Activated CD8-positive, alpha-beta memory T cell treated with anti-CD3 and anti-CD28 coated beads for 36 hours (primary cell): Measurements from ENCODE around the gene CD6. TPM values are rescaled to one million over a fixed set of nuclear protein-coding genes. Genes with fewer than 3 reads are reported as not detected.

Experiments
- CTCF ChIA-PET: fragments of 350-600 bp; sonication (Branson Sonifier 250); formaldehyde crosslinking; loops from one replicate; lab custom pipeline; 2021; ENCODE audit warnings: antibody characterized with exemption; lab: Charles Lee
- POLR2A ChIA-PET: fragments of 350-600 bp; sonication (Branson Sonifier 250); formaldehyde crosslinking; loops from one replicate; lab custom pipeline; 2021; ENCODE audit warnings: antibody characterized with exemption; lab: Charles Lee
- total RNA-seq, 2 experiments: library from RNA; stranded (reverse); gene quantifications; one replicate each; pipeline ENCODE4 v1.2.3, GENCODE V29; 2021

CD6 gene
- total RNA-seq, 2 experiments from 2014 or later: 209 to 212 TPM

- POLR2A ChIA-PET: interaction anchor here (2.9 kb wide), 1 partner anchor 12 kb away, joined by 13 read pairs; no protein-coding TSS in a partner anchor
- CTCF ChIA-PET: interaction anchor here (2.8 to 4.4 kb wide), 2 partner anchors 10 to 18 kb away, joined by 12 to 25 read pairs; partner anchors contain the start of gene CD6
Observed at GRCh38 chr11:60989093-60989650, 17.7 kb downstream of the CD6 start.

- ChIA-PET POLR2A (interaction anchor here (1.3 to 2.5 kb wide), 2 partner anchors 12 to 14 kb away, joined by 3 to 11 read pairs; no protein-coding TSS in a partner anchor), CTCF (interaction anchor here (0.8 to 0.9 kb wide), 2 partner anchors 9 to 20 kb away, joined by 3 to 7 read pairs; partner anchors contain the start of gene CD6)
Observed at GRCh38 chr11:60991457-60991856, 20.0 kb downstream of the CD6 start.

GRCh38 chr11:60992842-60993409 is 21.4 kb downstream of the CD6 start:
- ChIA-PET POLR2A (interaction anchor here (0.9 to 2.5 kb wide), 6 partner anchors 7 to 118 kb away, joined by 3 to 21 read pairs (median 4); no protein-coding TSS in a partner anchor), CTCF (interaction anchor here (0.9 to 1.3 kb wide), 2 partner anchors 20 to 22 kb away, joined by 3 read pairs; partner anchors contain the start of gene CD6)

- CTCF ChIA-PET: interaction anchor here (1.1 to 1.3 kb wide), 3 partner anchors 15 to 61 kb away, joined by 3 to 4 read pairs (median 4); no protein-coding TSS in a partner anchor
- POLR2A ChIA-PET: interaction anchor here (0.6 to 2.5 kb wide), 8 partner anchors 8 to 67 kb away, joined by 3 to 21 read pairs (median 5); partner anchors contain the start of gene CD6
Observed at GRCh38 chr11:60993615-60994014, 22.1 kb downstream of the CD6 start.

GRCh38 chr11:60994541-60995080 is 23.1 kb downstream of the CD6 start:
- POLR2A ChIA-PET: interaction anchor here (0.6 to 2.5 kb wide), 12 partner anchors 9 to 145 kb away, joined by 3 to 21 read pairs (median 4); partner anchors contain the start of genes CD6 and TMEM109

GRCh38 chr11:60995798-60996197 is 24.3 kb downstream of the CD6 start:
- POLR2A ChIA-PET: interaction anchor here (2.5 kb wide), 1 partner anchor 10 kb away, joined by 21 read pairs; no protein-coding TSS in a partner anchor
- CTCF ChIA-PET: interaction anchor here (1.5 kb wide), 1 partner anchor 80 kb away, joined by 7 read pairs; no protein-coding TSS in a partner anchor

More at GRCh38 chr11:60994541-60995080, 23.1 kb downstream of the CD6 start:
- CTCF ChIA-PET: interaction anchor here (0.9 to 1.5 kb wide), 8 partner anchors 12 to 79 kb away, joined by 3 to 7 read pairs (median 4); no protein-coding TSS in a partner anchor

- ChIA-PET CTCF (interaction anchor here (1.6 kb wide), 1 partner anchor 10 kb away, joined by 3 read pairs; no protein-coding TSS in a partner anchor), POLR2A (no interaction called here)
Observed at GRCh38 chr11:60996381-60997138, 25.1 kb downstream of the CD6 start.

GRCh38 chr11:61000426-61000825 is 28.9 kb downstream of the CD6 start:
- POLR2A ChIA-PET: interaction anchor here (2.0 kb wide), 1 partner anchor 13 kb away, joined by 7 read pairs; no protein-coding TSS in a partner anchor
- CTCF ChIA-PET: no interaction called here

- CTCF ChIA-PET: no interaction called here
- POLR2A ChIA-PET: interaction anchor here (0.5 kb wide), 1 partner anchor 30 kb away, joined by 3 read pairs; the partner anchor contains the start of gene CD6
Observed at GRCh38 chr11:61001931-61002330, 30.5 kb downstream of the CD6 start.

GRCh38 chr11:61002598-61002997 is 31.1 kb downstream of the CD6 start:
- CTCF ChIA-PET: no interaction called here
- POLR2A ChIA-PET: no interaction called here

- CTCF ChIA-PET: interaction anchor here (1.0 kb wide), 1 partner anchor 40 kb away, joined by 3 read pairs; no protein-coding TSS in a partner anchor
Observed at GRCh38 chr11:61004180-61004611, 32.7 kb downstream of the CD6 start.

GRCh38 chr11:61004761-61005181 is 33.3 kb downstream of the CD6 start:
- CTCF ChIA-PET: interaction anchor here (1.0 kb wide), 1 partner anchor 40 kb away, joined by 3 read pairs; no protein-coding TSS in a partner anchor

More at GRCh38 chr11:61004180-61004611, 32.7 kb downstream of the CD6 start:
- POLR2A ChIA-PET: interaction anchor here (1.0 kb wide), 1 partner anchor 10 kb away, joined by 3 read pairs; no protein-coding TSS in a partner anchor

GRCh38 chr11:61007383-61007955 is 36.0 kb downstream of the CD6 start:
- POLR2A ChIA-PET: interaction anchor here (1.4 kb wide), 1 partner anchor 17 kb away, joined by 3 read pairs; no protein-coding TSS in a partner anchor
- CTCF ChIA-PET: interaction anchor here (0.6 to 1.5 kb wide), 4 partner anchors 10 to 57 kb away, joined by 3 to 4 read pairs (median 3); no protein-coding TSS in a partner anchor

More at GRCh38 chr11:61004761-61005181, 33.3 kb downstream of the CD6 start:
- POLR2A ChIA-PET: interaction anchor here (0.5 kb wide), 1 partner anchor 138 kb away, joined by 3 read pairs; no protein-coding TSS in a partner anchor

GRCh38 chr11:61007956-61008896 is 36.7 kb downstream of the CD6 start:
- ChIA-PET POLR2A (no interaction called here), CTCF (interaction anchor here (0.6 to 1.2 kb wide), 2 partner anchors 16 to 127 kb away, joined by 3 read pairs; no protein-coding TSS in a partner anchor)

GRCh38 chr11:61008971-61009370 is 37.5 kb downstream of the CD6 start:
- ChIA-PET POLR2A (no interaction called here), CTCF (interaction anchor here (0.6 kb wide), 1 partner anchor 127 kb away, joined by 3 read pairs; no protein-coding TSS in a partner anchor)
